Epithelial cell of proximal tubule (primary cell): ENCODE data around the gene CTAGE1. TPM values are rescaled to one million over a fixed set of nuclear protein-coding genes. Genes with fewer than 3 reads are reported as not detected.
"Not testable (repeated sequence)": the region's sequence is repeated elsewhere in the genome, so short reads cannot be mapped to it uniquely, and the experiment has no call there.

ENCODE experiments used
- DNase-seq: peaks from one replicate; pipeline ENCODE4 v3.0.0-alpha.2; 2011; ENCODE audit warnings: low read depth
- H3K4me3 ChIP-seq: 2 replicates; pipeline ENCODE4 v1.5.1; 2011; ENCODE audit warnings: low read depth, mild to moderate bottlenecking, low read length
- total RNA-seq: library from RNA; depleted of rRNA; stranded (reverse); fragments of >200 nt; gene quantifications from 2 replicates; pipeline ENCODE4 v1.2.3, GENCODE V29; 2015
- TF ChIP-seq, protein P1 (sequence below): conservative IDR thresholded peaks from 2 replicates; pipeline ENCODE4 v1.5.1; 2012; ENCODE audit warnings: low read depth, mild to moderate bottlenecking, low read length

CTAGE1 gene
- total RNA-seq, 1 donor from 2014 or later = not detected

DNA sequence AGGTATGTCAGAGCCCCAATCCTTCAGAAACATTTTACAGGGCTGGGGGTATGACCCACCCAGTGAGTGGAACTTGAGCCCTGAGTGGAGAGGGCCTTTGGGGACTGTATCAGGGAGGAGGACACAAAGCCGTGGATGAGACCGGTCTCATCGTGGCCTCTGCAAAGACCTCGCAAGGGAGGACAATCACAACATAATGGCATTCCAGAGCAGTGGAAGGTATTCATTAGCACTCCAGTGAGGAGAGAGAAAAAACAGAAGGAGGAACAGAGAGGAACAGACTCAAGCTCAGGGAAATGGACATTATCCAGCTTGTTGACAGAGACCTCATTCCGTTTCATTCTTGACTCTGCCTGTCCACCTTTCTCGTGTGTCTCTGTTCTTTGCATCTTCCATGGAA is 38.8 kb upstream of the CTAGE1 start:
- no peak overlapping the region for H3K4me3 ChIP-seq
- TF ChIP-seq, protein P1, sequence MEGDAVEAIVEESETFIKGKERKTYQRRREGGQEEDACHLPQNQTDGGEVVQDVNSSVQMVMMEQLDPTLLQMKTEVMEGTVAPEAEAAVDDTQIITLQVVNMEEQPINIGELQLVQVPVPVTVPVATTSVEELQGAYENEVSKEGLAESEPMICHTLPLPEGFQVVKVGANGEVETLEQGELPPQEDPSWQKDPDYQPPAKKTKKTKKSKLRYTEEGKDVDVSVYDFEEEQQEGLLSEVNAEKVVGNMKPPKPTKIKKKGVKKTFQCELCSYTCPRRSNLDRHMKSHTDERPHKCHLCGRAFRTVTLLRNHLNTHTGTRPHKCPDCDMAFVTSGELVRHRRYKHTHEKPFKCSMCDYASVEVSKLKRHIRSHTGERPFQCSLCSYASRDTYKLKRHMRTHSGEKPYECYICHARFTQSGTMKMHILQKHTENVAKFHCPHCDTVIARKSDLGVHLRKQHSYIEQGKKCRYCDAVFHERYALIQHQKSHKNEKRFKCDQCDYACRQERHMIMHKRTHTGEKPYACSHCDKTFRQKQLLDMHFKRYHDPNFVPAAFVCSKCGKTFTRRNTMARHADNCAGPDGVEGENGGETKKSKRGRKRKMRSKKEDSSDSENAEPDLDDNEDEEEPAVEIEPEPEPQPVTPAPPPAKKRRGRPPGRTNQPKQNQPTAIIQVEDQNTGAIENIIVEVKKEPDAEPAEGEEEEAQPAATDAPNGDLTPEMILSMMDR = no peak
- DNase-seq = no peak

DNA sequence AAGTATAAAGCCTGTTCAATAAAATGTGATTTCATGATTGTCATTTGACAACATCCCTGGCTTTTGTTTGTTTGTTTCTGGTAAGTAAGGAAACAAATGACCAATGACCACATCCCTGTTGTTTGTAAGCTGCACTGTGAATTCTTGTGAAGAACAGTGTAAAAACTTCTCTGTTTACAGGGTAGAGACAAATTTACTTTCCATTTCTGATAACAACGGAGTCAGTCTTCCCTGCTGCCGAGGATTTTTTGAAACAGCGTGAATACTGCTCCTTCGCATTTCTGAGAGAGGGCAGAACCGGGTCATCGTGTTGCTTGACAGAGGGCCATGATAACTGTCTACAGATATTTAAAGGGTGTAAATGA is 38.4 kb upstream of the CTAGE1 start:
- TF ChIP-seq, protein P1 = no peak
- no peak for DNase-seq
- H3K4me3 ChIP-seq = no peak overlapping the region

DNA sequence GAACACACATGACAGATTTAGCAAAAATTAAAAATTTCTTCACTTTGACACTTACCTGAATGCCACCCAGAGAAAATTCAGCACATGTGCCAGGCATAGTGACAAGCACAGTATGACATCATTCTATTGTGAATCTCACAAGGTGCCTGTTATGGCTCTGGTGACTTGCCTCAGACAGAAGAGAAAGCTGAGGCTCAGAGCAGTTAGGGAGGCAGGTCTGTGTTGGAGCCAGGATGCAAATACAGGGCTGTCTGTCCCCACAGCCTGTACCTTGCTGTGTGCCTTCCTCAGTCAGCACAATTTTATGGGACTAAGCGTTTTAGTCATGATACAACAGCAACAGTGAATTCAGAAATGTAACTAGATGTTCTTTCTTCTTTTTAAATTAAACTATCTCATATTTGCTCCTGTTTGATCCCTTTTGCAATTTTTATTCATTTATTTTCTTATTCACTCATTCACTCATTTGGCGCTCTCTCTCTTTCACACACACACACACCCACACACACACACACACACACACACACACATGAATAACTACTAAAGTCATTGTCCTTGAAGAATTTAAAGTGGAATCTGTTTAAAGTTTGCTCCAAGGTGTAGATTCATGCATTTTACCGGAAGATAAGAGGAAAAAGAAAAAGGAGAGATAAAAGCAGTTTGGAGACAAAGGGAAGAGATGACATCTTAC is 37.9 kb upstream of the CTAGE1 start:
- no peak for DNase-seq
- TF ChIP-seq, protein P1 = no peak
- no peak overlapping the region for H3K4me3 ChIP-seq

DNA sequence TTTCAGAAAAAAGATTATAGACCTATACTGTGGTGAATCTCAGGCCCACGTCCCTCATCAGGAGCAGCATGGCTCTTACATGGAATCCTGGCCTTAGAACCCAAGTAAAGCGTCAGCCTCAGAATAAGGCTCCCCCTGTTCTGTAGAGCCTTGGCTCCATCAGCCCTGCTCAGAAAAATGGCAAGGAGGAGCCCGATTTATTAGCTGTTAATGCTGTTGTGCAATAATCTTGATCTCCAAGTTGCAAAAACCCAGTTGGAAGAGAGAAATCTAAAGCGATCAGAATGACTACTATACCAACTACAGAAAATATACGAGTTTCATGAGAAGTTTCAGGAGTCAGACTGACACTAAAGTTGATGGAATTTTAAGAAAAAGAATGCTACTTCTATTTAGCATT is 35.6 kb upstream of the CTAGE1 start:
- no peak for DNase-seq
- no peak overlapping the region for H3K4me3 ChIP-seq
- TF ChIP-seq, protein P1 = no peak

DNA sequence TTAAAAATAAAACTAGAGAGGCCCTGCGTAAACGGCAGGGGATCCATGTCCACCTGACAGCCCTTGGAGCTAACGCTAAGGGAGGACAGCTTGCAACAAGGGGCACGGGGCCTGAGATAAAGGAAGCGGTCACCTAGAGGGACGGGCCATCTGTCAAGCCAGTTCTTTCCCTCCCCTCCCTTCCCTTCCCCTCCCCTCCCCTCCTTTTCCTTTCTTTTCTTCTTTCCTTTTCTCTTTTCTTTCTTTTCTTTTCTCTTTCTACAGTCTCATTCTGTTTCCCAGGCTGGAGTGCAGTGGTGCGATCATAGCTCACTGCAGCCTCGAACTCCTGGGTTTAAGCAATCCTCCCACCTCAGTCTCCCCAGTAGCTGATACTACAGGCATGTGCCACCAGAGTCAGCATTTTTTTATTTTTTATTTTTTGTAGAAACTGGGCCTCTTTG is 34.5 kb upstream of the CTAGE1 start:
- TF ChIP-seq, protein P1 = no peak
- no peak for DNase-seq

DNA sequence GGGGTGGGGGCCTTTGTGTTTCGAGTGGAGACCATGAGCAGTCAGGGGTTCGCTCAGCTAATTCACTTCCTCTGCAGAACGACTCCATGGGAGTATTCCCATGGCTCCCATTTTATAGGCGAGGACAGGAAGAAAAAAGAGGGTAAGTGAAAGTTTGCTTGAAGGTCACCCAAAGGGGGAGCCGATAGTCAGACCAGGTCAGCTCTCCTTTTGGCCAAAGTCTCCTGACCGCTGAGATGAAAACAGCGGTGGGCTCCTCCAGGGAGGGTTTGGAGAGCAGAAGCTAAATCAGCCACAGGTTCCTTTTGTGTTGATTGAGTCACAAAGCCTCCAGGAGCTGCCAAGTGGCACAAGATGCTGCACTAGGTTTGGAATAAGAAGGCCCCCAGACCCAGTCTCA is 34.1 kb upstream of the CTAGE1 start:
- no peak overlapping the region for H3K4me3 ChIP-seq
- TF ChIP-seq, protein P1 = no peak
- DNase-seq = no peak

More for the DNA sequence above, 34.5 kb upstream of the CTAGE1 start:
- H3K4me3 ChIP-seq = no peak overlapping the region

DNA sequence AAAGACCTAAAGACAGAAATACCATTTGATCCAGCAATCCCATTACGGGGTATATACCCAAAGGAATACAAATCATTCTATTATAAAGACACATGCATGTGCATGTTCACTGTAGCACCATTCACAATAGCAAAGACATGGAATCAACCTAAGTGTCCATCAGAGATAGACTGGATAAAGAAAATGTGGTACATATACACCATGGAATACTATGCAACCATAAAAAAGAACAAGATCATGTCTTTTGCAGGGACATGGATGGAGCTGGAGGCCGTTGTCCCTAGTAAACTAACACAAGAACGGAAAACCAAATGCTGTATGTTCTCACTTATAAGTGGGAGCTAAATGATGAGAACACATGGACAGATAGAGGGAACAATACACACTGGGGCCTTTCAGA is 33.1 kb upstream of the CTAGE1 start:
- not testable (repeated sequence) for H3K4me3 ChIP-seq, DNase-seq

DNA sequence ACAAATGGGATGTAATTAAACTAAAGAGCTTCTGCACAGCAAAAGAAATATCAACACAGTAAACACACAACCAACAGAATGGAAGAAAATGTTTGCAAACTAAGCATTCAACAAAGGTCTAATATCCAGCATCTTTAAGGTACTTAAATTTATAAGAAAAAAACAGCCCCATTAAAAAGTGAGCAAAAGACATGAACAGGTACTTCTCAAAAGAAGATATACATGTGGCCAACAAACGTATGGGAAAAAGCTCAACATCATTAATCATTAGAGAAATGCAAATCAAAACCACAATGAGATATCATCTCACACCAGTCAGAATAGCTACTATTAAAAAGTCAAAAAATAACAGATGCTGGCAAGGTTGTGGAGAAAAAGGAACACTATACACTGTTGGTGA is 32.6 kb upstream of the CTAGE1 start:
- not testable (repeated sequence) for DNase-seq, H3K4me3 ChIP-seq

DNA sequence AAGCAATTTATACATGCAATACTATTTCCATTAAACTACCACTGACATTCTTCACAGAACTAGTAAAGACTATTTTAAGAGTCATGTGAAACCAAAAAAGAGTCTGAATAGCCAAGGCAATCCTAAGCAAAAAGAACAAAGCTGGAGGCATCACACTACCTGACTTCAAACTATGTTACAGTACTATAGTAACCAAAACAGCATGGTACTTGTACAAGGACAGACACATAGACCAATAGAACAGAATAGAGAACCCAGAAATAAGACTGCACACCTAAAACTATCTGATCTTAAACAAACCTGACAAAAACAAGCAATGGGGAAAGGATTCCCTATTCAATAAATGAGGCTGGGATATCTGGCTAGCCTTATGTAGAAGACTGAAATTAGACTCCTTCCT is 32.0 kb upstream of the CTAGE1 start:
- H3K4me3 ChIP-seq, DNase-seq: not testable (repeated sequence)
